GM18907 (cell line): ENCODE measurements around the gene HSPA12A.

Experiments used
- ATAC-seq: cut with Tn5 transposase; IDR thresholded peaks from one replicate; pipeline ENCODE4 v1.9.1; 2021; ENCODE audit warnings: mild to moderate bottlenecking, moderate library complexity; ENCODE audit not compliant: unreplicated experiment

Gene HSPA12A

DNA sequence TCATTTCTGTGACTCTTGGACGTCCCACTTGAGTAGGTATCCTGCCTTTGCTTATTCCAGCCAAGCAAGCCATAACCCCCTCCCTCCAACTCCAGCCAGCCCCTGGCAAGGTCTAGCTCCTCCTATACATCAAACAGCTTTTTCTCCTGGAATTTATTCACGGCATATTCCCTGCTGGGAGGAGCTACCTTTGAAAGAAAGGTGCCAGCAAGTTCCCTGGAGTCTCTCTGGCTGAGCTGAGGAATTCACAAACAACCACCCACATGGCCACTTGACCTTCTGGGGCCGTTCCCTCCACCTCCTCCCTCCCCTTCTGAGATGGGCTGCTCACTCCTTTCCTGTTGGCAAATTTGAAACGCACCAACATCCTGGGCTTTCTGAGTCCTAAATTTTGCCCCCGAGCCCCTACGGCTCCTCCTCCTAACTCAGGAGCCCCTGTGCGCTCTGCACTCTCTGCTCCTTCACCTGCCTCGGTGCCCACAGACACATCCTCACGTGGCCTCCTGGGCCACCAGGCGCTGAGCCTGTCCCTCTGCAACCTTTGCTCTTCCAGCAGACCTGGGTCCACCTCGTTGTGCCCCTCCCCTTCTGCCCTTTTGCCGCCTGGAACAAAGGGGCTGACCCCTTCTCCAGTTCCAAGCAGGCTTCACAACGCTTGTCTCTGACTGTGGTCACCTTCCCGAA is 48.0 kb downstream of the HSPA12A start:
- ATAC-seq = no peak

DNA sequence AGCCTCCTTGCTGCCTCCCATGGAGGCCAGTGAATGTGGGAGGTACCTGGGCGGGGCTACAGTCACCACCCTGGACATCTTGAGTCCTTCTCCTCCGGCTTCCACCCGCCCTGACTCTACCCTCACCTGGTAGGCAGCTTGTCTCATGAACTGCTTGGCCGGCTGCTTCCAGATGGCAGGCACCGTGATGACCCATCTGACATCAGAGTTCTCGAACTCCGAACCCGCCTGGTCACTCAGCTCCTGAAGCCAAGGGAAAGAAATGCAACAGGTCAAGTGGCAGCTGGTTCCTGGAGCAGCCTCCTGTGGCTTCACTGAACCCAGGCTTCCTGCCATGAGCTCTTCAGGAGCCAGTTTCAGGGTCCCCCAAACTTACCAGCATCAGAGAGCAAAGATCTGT is 50.1 kb downstream of the HSPA12A start:
- no peak for ATAC-seq

DNA sequence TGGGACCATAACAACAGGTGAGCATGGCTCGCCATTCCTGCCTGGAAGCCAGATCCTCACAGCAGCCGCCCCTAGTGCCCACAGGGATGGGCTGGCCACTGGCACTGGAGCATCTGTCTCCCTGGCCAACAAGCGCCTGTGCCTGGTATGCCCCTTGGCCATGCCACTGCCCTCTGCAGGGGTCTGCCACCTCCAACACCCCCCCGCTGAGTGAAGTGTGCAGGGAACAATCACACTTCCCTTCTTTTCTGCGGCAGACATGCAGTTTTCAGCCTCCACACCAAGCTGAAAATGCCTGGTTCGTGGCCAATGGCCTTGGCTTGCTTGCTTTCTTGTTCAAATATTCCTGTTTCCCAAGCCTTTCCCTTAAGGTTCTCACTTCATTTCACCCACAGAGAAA is 50.7 kb downstream of the HSPA12A start:
- ATAC-seq = no peak

DNA sequence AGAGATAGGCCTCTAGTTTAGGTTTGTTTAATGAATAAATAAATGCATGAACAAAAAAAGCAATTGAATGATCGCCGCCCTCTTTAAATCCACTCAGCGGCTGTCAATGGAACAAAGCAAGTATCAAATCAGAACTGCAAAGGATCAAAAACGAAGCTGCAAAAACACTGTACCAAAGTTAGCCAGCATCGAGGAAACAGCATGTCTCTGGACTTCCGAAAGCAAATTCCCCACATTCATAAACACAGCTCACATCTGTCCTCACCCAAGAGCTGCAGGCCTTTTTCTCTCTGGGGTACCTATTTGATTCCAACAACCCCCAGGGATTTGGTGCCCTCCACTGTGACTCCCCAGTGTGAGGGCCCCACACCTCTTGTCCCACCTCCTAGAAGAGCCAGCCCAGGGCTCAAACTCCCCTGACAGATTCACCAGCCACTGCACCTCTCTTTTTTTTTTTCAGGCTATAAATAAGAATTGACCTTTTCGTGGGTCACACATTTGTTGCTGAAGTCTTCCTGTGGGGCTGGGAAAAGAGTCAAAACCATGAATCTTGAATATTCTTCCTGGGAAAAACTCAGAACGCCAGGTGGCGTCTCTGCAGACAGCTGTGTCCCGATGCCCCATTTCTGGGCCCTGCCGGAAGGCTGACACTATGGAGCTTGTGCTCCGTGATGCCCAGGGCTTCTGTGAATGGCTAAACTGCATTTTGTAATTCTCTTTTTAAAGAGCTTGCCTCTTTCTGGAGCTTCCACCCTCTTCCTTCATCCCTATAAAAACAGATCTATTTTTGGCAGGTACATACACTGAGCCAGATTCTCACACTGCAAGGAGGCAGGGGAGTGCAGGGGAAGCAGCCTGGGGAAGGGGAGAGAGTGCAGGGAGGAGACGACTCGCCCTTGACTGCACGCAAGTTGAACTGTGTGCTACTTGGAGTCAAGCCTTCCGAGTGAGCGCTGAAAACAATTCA is 51.7 kb downstream of the HSPA12A start:
- no peak for ATAC-seq

DNA sequence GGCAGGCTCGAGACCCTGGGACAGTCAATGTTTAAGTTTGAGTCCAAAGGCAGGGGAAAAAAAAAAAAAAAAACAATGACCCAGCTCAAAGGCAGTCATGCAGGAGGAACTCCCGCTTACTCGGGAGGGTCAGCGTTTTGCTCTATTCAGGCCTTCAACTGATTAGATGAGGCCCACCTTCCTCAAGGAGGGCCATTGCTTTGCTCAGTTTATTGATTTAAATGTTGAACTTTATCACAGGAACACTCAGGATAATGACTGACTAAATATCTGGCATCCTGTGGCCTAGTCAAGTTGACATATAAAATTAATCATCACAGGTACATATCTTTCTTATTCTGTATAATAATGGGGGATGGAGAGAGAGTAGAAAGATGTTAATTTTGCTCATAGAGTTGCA is 52.6 kb downstream of the HSPA12A start:
- no peak for ATAC-seq

DNA sequence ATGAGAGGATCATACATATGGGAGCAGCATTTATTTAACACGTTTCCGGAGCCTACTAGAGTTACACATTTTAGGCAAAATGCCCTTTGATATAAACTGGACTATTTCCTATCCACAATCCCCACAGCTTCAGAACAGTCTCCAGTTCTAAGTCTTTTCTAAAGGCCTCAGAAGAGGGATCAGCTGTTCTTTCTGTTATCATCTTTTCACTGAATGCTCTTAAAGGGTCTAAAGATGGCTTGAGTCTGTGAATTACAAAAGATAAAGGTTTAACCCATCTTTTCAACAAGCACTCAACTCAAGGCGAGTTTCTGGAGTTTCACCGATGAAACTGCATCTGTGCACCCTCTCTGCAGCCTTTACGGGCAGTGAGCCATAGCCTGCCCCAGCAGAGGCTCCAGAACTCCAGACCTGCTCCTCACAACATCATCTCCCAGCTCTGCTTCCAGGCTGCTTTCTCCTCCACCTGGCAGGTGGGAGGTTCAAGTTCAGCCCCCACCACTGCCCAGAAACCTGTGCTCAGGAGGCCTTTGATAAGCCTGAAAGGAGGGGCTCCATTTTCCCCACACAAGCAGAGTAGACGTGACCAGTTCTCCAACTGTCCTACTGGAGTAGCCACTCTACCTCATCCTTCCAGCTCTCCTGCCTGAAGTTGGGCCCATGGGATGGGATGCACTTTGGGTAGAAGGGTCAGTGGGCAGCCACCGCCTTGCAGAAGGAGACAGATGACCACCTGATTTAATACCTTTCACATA is 53.4 kb downstream of the HSPA12A start:
- ATAC-seq = no peak

DNA sequence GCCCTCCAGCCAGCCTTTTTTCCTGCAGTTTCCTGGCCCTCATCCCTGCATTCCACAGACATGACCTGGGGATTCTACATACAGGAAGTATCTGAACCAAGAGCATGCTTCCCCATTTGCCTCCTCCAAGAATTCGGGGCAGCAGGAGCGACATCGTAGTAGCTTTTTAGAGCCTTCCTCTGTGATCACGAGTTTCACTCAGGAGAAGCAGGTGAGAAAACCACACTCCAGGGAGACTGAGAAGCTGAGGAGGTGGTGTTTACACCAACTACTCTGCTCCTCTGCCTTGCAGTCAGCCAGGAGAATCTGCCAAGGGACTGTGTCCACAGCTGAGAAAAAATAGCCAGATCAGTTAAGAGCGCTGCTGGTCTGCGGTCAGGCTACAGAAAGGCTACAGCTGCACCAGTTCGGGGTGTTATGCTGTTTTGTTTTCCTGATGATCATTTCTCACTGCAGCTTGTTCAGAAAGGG is 54.1 kb downstream of the HSPA12A start:
- no peak for ATAC-seq

DNA sequence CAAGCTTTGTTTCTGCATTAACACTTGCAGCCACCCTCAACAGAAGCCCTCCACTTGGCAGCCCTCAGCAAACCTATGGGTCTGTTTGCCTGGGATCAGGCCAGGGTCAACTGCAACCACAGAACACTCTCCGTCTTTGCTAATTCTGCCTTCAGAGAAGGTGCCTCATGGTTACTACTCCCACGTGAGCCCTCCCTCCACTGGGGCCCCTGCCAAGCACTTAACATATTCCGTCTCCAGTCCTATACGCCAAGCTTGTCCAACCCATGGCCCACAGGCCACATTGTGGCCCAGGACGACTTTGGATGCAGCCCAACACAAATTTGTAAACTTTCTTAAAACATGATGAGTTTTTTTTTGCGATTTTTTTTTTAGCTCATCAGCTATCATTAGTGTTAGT is 54.7 kb downstream of the HSPA12A start:
- ATAC-seq = no peak

DNA sequence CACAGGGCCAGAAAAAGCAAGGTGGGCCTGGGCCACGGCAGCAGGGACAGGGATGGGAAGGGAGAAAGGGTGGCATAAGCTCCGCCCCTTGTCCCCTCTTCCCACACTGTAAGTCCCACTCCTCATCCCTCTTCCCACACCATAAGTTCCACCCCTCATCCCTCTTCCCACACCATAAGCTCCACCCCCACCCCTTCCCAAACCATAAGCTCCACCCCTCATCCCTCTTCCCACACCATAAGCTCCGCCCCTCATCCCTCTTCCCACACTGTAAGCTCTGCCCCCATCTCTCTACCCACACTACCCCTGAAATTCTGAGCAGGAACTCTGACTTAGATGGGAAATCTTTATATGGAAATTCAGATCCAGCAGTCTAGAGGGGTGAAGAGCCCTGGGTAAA is 55.7 kb downstream of the HSPA12A start:
- ATAC-seq = no peak

DNA sequence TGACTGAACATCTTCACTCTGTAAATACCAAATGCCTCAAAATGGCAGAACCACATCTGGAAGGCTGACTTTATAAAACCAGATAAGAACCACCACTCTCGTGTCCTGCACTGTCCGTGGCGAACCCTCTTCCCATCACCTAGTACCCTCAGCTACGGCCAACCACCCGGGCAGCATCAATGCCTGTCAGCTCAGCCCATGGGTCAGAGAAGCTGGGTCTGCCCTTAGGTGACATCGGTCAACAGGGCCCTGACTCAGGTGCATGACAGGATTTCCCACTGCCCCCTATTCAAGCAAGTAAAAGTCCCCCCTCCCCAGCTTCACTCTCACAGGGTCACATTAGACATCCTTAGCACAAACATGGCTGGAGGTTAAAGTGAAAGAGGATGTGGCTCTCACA is 56.6 kb downstream of the HSPA12A start:
- ATAC-seq = no peak

DNA sequence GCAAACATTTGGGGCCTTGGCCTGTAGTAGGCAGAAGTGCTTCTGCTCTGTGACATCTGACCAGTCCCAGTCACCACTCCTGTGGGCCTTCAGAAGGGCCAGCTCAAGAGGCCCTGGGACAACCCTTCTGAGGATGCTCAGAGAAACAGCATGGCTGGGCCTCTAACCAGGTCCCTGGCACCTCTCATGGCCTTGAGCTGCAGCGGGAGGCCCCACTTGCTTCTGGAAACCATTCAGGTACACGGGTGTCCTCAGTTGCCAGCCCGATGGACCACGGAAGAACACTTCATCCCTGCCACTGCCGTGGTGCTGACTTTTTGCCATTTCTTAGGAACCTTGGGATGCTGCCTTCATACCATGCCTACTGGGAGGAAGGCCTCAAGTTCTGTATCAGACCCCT is 57.6 kb downstream of the HSPA12A start:
- no peak for ATAC-seq

DNA sequence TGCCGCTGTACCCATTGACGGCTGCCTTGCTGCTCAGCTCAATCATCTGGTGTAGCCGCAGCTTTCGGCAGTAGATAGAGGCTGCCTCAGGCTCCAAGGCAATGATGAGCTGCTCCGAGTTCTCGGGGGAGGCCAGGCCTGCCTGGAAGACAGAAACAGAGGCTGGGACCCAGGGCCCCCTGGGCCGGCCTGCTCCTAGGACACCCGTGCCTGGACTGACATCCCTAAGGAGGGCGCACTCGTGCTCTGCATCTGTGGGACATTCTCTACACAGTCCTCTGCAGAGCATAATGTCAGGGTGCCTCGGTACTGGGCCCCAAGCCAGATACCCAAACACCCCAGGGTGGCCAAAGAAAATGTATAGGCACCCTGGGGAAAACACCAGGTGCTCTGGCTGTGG is 58.5 kb downstream of the HSPA12A start:
- ATAC-seq = no peak

DNA sequence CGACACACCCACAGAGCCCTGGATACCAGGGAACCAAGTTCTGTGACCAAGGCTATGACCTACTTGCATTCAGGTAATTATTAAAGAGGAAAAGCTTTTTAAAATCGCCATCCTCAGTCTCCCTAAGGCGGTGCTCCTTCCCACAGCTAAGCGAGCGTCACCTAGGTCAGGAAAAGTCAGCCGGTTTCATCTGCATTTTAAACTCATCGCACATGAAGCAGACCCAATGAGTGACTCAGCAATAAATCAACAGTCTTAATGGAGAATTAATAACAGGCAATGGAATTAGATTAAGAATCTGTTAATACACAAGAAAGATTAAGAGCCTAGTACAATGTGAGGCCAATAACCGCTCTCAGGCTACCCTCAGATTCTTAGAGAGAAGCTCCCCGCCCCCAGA is 59.2 kb downstream of the HSPA12A start:
- ATAC-seq = no peak

DNA sequence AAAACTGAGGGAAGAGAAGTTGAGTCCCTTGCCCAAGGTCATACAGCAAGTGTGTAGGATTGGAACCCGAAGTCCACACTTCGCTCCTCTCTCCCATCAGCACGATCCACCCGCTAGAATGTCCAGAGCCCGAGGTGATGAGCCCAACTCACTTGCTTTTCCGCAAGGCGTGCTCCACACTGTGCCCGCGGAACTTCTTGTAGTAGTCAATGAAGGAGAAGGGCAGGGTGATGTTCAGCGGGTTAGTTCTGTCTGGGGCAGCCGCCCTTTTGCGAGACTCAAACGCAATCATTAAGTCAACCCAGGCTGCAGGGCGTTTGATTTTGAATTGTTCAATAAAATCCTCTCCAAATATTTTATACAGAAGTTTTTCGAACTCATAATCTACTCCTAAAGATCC is 63.0 kb downstream of the HSPA12A start:
- ATAC-seq = no peak

DNA sequence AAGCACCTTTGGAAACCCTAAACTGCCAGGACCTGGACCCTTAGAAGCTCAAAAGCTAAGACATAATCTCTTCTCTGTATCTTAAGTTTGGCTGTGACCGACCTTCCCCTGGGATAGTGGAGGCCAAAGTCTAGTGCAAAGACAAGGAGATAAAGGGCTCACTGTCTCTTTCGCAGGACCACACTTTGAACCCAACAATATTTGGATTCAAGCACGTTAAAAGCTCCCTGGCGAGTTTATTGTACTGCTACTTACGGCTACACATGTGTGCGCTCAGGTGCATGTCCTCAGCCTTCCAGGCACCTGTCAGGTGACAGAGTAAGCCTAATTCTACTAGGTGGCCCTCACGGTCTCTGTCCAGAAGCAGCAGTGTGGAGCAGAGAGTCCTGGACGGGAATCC is 65.7 kb downstream of the HSPA12A start:
- no peak for ATAC-seq

DNA sequence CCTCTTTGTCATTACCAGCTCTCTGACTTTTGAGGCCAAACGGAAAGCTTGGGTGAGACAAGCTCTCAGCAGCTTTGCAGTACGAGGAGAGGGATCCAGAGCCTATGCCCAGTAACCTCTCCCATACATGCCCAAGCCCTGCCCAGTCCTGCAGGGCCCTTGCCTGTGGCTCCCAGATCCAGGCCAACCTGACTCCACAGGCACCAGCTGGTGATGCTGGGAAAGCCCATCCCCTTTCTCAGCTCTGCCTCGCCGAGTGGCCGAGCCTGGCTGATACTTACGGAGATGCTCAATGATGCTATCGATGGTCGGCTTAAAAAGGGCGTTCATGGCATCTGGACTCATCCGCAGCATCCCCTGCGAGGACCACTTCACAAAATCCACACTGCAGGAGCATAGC is 66.2 kb downstream of the HSPA12A start:
- ATAC-seq = no peak

DNA sequence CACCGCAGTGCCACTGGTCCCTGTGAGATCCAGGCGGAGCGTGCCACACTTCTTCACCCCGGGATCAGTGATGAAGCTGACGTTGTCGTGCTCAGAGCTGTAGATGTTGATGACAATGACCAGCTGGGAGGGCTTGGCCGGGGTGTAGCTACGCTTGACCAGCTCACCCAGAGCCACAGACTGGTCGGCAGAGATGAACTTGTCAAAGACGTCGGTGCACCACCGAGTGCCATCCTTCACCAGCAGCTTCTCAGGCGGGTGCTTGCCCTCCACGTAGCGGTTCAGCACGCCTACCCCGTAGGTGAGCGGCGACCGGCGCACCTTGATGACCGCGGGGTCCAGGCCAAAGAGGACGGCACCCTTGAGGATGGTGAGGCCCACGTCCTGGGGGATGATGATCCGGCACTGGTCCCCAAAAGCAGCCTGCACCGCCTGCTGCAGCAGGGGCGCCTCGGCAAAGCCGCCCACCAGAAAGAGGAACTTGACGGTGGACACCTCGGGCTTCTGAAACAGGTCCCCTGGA is 67.4 kb downstream of the HSPA12A start:
- no peak for ATAC-seq

DNA sequence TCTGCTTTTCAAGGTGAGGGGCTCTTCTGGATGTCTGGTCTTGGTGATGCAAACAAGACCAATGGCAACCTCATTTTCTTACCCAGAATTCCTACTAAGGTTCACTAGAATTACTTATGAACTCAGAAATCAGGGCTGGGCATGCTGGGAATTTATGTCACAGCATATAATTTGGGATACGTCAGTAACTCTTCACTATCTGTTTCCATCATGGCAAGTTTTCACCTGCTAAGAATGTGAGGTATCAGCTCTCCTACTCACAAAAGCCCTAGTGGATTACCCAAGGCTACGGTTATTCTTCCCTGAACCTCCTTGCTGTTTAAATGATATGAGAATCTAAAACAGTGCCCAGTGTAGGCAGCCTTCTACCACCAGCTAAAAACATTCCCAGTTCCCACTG is 68.5 kb downstream of the HSPA12A start:
- no peak for ATAC-seq

DNA sequence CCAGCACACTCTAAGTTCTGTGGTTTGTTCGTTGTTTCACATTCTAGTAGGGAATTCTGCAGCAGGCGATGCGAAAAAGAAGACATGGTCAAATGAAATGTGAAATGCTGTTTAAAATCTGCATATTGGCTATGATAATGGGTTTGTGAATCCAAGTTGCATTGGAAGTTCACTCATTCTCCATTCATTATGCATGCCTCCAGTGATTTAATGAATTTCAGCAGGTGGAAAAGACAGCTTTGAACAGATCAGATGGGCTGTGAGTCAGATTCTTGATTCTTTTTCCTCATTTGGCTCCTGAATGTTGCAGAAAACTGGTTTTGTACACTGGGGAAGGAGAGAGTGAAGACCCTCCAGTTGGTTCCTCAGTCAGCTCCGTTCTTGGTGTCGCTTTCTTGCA is 69.5 kb downstream of the HSPA12A start:
- no peak for ATAC-seq

DNA sequence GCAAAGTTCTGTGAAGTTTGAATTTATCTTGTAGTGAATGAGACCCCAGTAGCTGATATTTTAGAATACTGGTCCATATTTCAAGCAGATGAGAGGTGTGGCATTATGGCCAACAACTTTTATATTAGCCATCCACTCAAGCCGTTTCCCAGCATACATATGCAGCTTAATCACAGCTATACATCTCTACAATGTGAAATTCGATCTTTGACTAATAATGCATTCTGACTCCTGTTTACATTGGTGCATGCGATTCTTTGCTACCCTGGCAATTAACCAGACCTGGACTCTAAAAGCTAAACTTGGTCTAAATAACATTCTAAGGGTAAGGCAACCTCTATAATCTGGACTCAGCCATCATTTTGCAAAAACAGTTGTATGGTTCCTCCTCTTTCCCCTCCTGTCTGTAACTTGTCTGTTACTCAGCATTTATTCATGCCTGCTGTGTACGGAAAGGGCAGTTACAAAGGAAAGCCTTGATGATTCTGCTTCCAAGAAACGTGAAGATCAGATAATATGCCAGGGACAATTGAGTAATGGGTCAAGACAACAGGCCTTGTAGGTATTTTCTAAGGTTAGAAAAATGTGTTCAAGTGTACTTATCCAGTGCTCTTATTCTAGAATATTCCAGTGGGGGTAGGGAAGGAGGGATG is 71.0 kb downstream of the HSPA12A start:
- no peak for ATAC-seq

DNA sequence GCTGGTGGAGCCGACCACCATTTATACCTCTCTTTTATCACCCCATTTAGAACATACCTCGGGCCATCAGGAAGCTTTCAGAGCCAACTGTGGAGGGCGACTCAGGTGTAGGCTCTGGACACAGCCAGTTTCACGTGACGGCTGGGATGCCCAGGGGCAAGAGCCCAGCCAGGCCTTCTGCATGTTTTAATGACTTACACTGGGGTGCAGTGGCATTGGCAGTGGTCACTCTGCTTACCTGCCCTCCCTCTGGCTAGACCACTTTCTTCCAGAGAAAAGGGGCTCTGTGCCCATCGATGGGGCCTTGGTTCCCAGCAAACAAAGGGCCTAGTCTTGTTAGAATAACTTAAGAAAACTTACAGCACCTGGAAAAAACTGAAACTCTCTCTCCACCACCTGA is 71.7 kb downstream of the HSPA12A start:
- ATAC-seq = no peak
